ENCODE results near the gene NIM1K. TPM values are rescaled to one million over a fixed set of nuclear protein-coding genes. Genes with fewer than 3 reads are reported as not detected.

The NIM1K gene
- total and polyA plus RNA-seq, 2 experiments from 2014 or later, result 1.2 to 4.9 TPM

GRCh38 chr5:43219120-43219519 lies 27.1 kb downstream of the NIM1K start:
- Histone ChIP-seq H3K9me2 (ENCODE audit: insufficient read depth) (no peaks in the 10 kb centered on the region), H3K9me3 (ENCODE audit: low read depth) (no peaks in the 10 kb centered on the region), H3K27me3 (replicated peaks; ENCODE audit: insufficient read depth) (no peaks in the 10 kb centered on the region; the same call in 1 of the 2 replicates), H3K36me3 (ENCODE audit: low read depth) (no peaks in the 10 kb centered on the region), H3K4me1 (ENCODE audit: insufficient read depth) (peaks cover 7% of the 10 kb centered on the region), H3K27ac (no peak overlapping the region), H3F3A (ENCODE audit: insufficient read depth) (peaks cover 13% of the 10 kb centered on the region; the same call in 1 of the 2 replicates), H4K20me1 (ENCODE audit: insufficient read depth) (no peaks in the 10 kb centered on the region), H2AFZ (no peak overlapping the region), H3K4me2 (ENCODE audit: unreplicated experiment) (no peak overlapping the region), H3K79me2 (ENCODE audit: insufficient read depth) (no peaks in the 10 kb centered on the region), H3K4me3 (no peak overlapping the region), H3K9ac (no peak overlapping the region)
- in situ Hi-C loops (cut with MboI), result no loop called here
- no peak for DNase-seq
- TF ChIP-seq EZH2phosphoT487 (IDR thresholded peaks at IDR 0.05; ENCODE audit: insufficient read depth, low read depth) (no peak), EZH2 (IDR thresholded peaks at IDR 0.05; ENCODE audit: insufficient read depth, poor library complexity, severe bottlenecking) (no peak)
- WGBS, 2 experiments (ENCODE audit: low coverage in 1 of 2, low lambda C conversion rate in 2 of 2, missing lambda C conversion rate in 2 of 2), result 79 to 94% methylated on average over 1 of the region's 1 CpG

- Histone ChIP-seq H3K9me2 (ENCODE audit: insufficient read depth) (no peaks in the 10 kb centered on the region), H3K27ac (no peak overlapping the region), H3K9ac (no peak overlapping the region), H4K20me1 (ENCODE audit: insufficient read depth) (no peaks in the 10 kb centered on the region), H3K79me2 (ENCODE audit: insufficient read depth) (no peaks in the 10 kb centered on the region), H2AFZ (no peak overlapping the region), H3K4me1 (ENCODE audit: insufficient read depth) (no peaks in the 10 kb centered on the region), H3F3A (ENCODE audit: insufficient read depth) (no peaks in the 10 kb centered on the region), H3K4me2 (ENCODE audit: unreplicated experiment) (no peak overlapping the region), H3K4me3 (no peak overlapping the region), H3K27me3 (replicated peaks; ENCODE audit: insufficient read depth) (no peaks in the 10 kb centered on the region; the same call in 1 of the 2 replicates), H3K9me3 (ENCODE audit: low read depth) (no peaks in the 10 kb centered on the region), H3K36me3 (ENCODE audit: low read depth) (no peaks in the 10 kb centered on the region)
- no peak for DNase-seq
- TF ChIP-seq EZH2 (IDR thresholded peaks at IDR 0.05; ENCODE audit: insufficient read depth, poor library complexity, severe bottlenecking) (no peak), EZH2phosphoT487 (IDR thresholded peaks at IDR 0.05; ENCODE audit: insufficient read depth, low read depth) (no peak)
- 75 to 81% methylated on average over 5 of the region's 5 CpGs for WGBS, 2 experiments (ENCODE audit: low coverage in 1 of 2, low lambda C conversion rate in 2 of 2, missing lambda C conversion rate in 2 of 2)
- in situ Hi-C loops (cut with MboI), result loop anchor here (10.0 kb wide), 1 partner anchor 173 kb away; no protein-coding TSS in a partner anchor
These were observed 29.5 kb downstream of the NIM1K start for GRCh38 chr5:43221502-43221901.

- Histone ChIP-seq H3K27ac (no peak overlapping the region), H3F3A (ENCODE audit: insufficient read depth) (no peaks in the 10 kb centered on the region), H3K9me2 (ENCODE audit: insufficient read depth) (no peaks in the 10 kb centered on the region), H2AFZ (no peak overlapping the region), H4K20me1 (ENCODE audit: insufficient read depth) (no peaks in the 10 kb centered on the region), H3K4me2 (ENCODE audit: unreplicated experiment) (no peak overlapping the region), H3K4me3 (no peak overlapping the region), H3K36me3 (ENCODE audit: low read depth) (no peaks in the 10 kb centered on the region), H3K9me3 (ENCODE audit: low read depth) (no peaks in the 10 kb centered on the region), H3K4me1 (ENCODE audit: insufficient read depth) (no peaks in the 10 kb centered on the region), H3K27me3 (replicated peaks; ENCODE audit: insufficient read depth) (no peaks in the 10 kb centered on the region), H3K9ac (no peak overlapping the region), H3K79me2 (ENCODE audit: insufficient read depth) (no peaks in the 10 kb centered on the region)
- no peak for DNase-seq
- 63 to 69% methylated on average over 2 of the region's 2 CpGs for WGBS, 2 experiments (ENCODE audit: low coverage in 1 of 2, low lambda C conversion rate in 2 of 2, missing lambda C conversion rate in 2 of 2)
- TF ChIP-seq EZH2 (IDR thresholded peaks at IDR 0.05; ENCODE audit: insufficient read depth, poor library complexity, severe bottlenecking) (no peak), EZH2phosphoT487 (IDR thresholded peaks at IDR 0.05; ENCODE audit: insufficient read depth, low read depth) (no peak)
- in situ Hi-C loops (cut with MboI), result loop anchor here (10.0 kb wide), 1 partner anchor 169 kb away; no protein-coding TSS in a partner anchor
These were observed 33.7 kb downstream of the NIM1K start for GRCh38 chr5:43225649-43226245.

DNA sequence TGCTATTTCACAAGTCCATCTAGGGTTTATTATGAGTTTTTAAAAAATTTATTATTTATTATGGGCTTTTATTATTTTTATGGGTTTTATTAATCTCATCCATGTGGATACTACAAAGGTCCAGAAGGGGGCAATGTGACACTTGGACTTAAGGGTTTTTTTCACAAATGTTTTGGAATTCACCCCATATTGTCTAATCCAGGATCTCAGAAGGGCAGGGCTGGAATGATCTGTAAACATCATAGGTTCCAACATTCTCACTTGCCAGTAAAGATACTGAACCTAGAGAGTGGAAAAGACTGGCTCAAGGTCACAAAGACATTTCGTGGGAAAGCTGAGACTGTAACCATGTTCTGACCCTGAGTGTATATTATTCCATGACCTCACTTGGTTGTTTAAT lies 35.6 kb downstream of the NIM1K start:
- no peak overlapping the region for H2AFZ ChIP-seq
- no peaks in the 10 kb centered on the region for H3K27me3 ChIP-seq (replicated peaks; ENCODE audit: insufficient read depth)
- WGBS, 2 experiments (ENCODE audit: low coverage in 1 of 2, low lambda C conversion rate in 2 of 2, missing lambda C conversion rate in 2 of 2), result 38 to 39% methylated on average over 1 of the region's 1 CpG
- TF ChIP-seq EZH2 (IDR thresholded peaks at IDR 0.05; ENCODE audit: insufficient read depth, poor library complexity, severe bottlenecking), result no peak
- no peak for TF ChIP-seq EZH2phosphoT487 (IDR thresholded peaks at IDR 0.05; ENCODE audit: insufficient read depth, low read depth)
- no peak overlapping the region for H3K4me2 ChIP-seq (ENCODE audit: unreplicated experiment)
- DNase-seq, result peak; percentile 82
- H4K20me1 ChIP-seq (ENCODE audit: insufficient read depth), result no peaks in the 10 kb centered on the region
- no peaks in the 10 kb centered on the region for H3K9me2 ChIP-seq (ENCODE audit: insufficient read depth)
- H3K27ac ChIP-seq, result no peak overlapping the region
- no peak overlapping the region for H3K4me3 ChIP-seq
- no peaks in the 10 kb centered on the region for H3F3A ChIP-seq (ENCODE audit: insufficient read depth)
- no peaks in the 10 kb centered on the region for H3K36me3 ChIP-seq (ENCODE audit: low read depth)
- no peak overlapping the region for H3K9ac ChIP-seq
- H3K4me1 ChIP-seq (ENCODE audit: insufficient read depth), result no peaks in the 10 kb centered on the region
- no peaks in the 10 kb centered on the region for H3K9me3 ChIP-seq (ENCODE audit: low read depth)
- in situ Hi-C loops (cut with MboI), result loop anchor here (10.0 kb wide), 1 partner anchor 167 kb away; no protein-coding TSS in a partner anchor
- no peaks in the 10 kb centered on the region for H3K79me2 ChIP-seq (ENCODE audit: insufficient read depth)

Data from GM23248 (cell line).